Mucosa of rectum (tissue), 2 donors: ENCODE results near the gene NKD1.
A peak's percentile ranks its signal among the peaks of the same experiment; 100 is the strongest.

Source experiments
- H3K27ac ChIP-seq, 2 donors: one replicate each; pipeline ENCODE4 v1.7.0; 2013; ENCODE audit warnings: inconsistent platforms in 2 of 2, low read depth in 2 of 2, low read length in 2 of 2
- H3K27me3 ChIP-seq, 2 donors: one replicate each; pipeline ENCODE4 v1.7.0; 2013; ENCODE audit warnings: low read length in 2 of 2; ENCODE audit not compliant: control insufficient read depth in 2 of 2, insufficient read depth in 2 of 2
- H3K36me3 ChIP-seq, 2 donors: one replicate each; pipeline ENCODE4 v1.7.0; 2013; ENCODE audit warnings: low read length in 2 of 2; ENCODE audit not compliant: control insufficient read depth in 2 of 2, insufficient read depth in 2 of 2
- H3K4me1 ChIP-seq, 2 donors: one replicate each; pipeline ENCODE4 v1.7.0; 2013; ENCODE audit warnings: low read length in 2 of 2, mild to moderate bottlenecking in 1 of 2; ENCODE audit not compliant: control insufficient read depth in 2 of 2, insufficient read depth in 2 of 2
- H3K4me3 ChIP-seq, 2 donors: one replicate each; pipeline ENCODE4 v1.7.0; 2013; ENCODE audit warnings: low read length in 2 of 2
- H3K9ac ChIP-seq, 2 donors: one replicate each; pipeline ENCODE4 v1.7.0; 2013; ENCODE audit warnings: low read length in 2 of 2, low read depth in 1 of 2, mild to moderate bottlenecking in 1 of 2
- H3K9me3 ChIP-seq, 2 donors: one replicate each; pipeline ENCODE4 v1.7.0; 2013; ENCODE audit warnings: low read length in 2 of 2; ENCODE audit not compliant: control insufficient read depth in 2 of 2
- donor health status: healthy.
- donor health status: Normal muscosa, but diverticular disease.

Gene NKD1

DNA sequence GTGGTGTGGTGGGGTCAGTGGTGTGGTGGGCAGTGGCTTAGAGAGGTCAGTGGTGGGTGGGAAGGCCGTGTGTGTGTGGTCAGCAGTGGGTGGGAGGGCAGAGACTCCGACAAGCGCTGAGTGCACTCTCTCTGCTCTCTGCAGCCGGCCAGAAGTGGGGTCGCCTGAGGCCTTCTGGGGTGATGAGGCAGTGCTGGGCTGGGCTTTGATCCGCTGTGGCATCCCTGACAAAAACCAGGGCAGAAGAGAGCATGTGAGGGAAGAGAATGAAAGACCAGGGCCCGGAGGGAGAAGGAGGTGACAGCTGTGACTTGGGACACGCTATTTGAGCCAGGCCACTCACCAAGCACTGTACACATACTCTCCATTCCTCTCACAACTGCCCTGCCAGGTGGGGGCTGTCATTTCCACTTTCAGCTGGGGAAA lies 50.8 kb downstream of the NKD1 start:
- peaks cover 4 to 8% of the 10 kb centered on the region in 2 donors for H3K4me1 ChIP-seq

GRCh38 chr16:50599494-50599893 lies 51.3 kb downstream of the NKD1 start:
- Histone ChIP-seq H3K27ac (peak overlapping the region in 1 of 2 donors; percentile 32), H3K9ac (no peak overlapping the region), H3K27me3 (no peaks in the 10 kb centered on the region), H3K4me1 (peaks cover 4 to 8% of the 10 kb centered on the region in 2 donors), H3K4me3 (no peak overlapping the region), H3K9me3 (no peaks in the 10 kb centered on the region), H3K36me3 (no peaks in the 10 kb centered on the region)

More for the DNA sequence above, 50.8 kb downstream of the NKD1 start:
- H3K9me3 ChIP-seq, result no peaks in the 10 kb centered on the region
- no peaks in the 10 kb centered on the region for H3K27me3 ChIP-seq
- no peak overlapping the region for H3K4me3 ChIP-seq
- H3K36me3 ChIP-seq, result no peaks in the 10 kb centered on the region
- H3K9ac ChIP-seq, result no peak overlapping the region
- H3K27ac ChIP-seq, result peak overlapping the region in 1 of 2 donors; percentile 32

DNA sequence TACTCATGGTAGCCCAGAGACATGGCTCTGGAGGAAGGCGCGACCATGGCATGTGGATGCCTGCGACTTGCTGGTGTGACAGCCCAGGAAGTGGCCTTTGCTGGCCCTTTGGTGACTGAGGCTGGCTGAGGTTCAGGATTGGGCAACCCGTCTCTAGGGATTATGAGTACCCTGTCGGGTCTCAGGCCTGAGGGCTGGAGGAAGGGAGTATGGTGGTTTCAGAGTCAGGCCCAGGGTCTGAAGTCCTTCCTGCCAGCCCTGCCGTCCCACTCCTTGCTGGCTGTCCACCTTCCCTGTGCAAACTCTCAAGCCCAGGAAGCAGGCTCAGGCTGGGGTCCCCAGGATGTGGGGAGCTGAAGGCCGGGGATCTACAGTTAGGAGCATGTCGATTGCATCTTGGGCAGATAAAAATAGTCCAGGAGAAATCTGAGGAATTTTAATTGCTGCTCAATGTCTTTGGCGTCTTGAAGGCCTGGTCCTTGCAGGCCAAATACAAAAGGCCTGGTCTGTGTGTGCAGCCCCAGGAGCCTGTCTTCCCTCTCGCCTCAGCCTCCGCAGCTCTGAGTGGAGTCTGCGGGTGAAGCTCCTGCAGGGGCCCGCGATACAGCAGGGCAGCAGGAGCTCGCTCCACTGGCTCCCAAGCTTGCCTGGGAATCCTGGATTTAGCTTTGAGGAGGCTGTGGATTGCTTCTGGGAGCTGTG lies 52.5 kb downstream of the NKD1 start:
- Histone ChIP-seq H3K9ac (no peak overlapping the region), H3K27ac (peak overlapping the region in 1 of 2 donors; percentile 9), H3K4me3 (no peak overlapping the region), H3K27me3 (no peaks in the 10 kb centered on the region), H3K9me3 (no peaks in the 10 kb centered on the region), H3K36me3 (no peaks in the 10 kb centered on the region), H3K4me1 (peaks cover 4 to 8% of the 10 kb centered on the region in 2 donors)

GRCh38 chr16:50601341-50601740 lies 53.1 kb downstream of the NKD1 start:
- H3K9ac ChIP-seq, result no peak overlapping the region
- no peak overlapping the region for H3K4me3 ChIP-seq
- peak overlapping the region; percentile 5 to 35 for H3K27ac ChIP-seq
- H3K27me3 ChIP-seq, result no peaks in the 10 kb centered on the region
- no peaks in the 10 kb centered on the region for H3K36me3 ChIP-seq
- H3K4me1 ChIP-seq, result peaks cover 4 to 8% of the 10 kb centered on the region in 2 donors
- no peaks in the 10 kb centered on the region for H3K9me3 ChIP-seq

DNA sequence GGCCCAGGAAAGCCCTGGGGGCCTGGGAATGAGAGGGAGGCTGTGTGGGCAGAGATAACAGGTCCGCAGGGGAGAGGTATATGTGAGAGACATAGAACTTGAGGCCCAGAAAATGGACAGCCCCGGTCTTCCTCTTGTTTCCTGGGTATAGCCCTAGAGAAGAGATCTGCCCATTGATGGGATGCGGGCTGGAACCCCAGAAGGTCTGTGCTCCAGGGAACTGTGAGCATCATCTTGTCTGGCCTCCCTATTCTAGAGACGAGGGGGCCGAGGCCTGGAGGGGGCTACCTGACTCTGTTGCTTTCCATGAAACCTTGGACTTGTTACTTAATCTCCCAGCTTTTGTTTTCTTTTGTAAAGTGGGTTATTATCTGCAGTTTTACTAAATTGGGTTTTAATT lies 53.9 kb downstream of the NKD1 start:
- no peaks in the 10 kb centered on the region for H3K27me3 ChIP-seq
- H3K36me3 ChIP-seq, result no peaks in the 10 kb centered on the region
- H3K4me3 ChIP-seq, result no peak overlapping the region
- H3K4me1 ChIP-seq, result peaks cover 4 to 8% of the 10 kb centered on the region in 2 donors
- no peaks in the 10 kb centered on the region for H3K9me3 ChIP-seq
- H3K9ac ChIP-seq, result peak overlapping the region in 1 of 2 donors; percentile 1
- H3K27ac ChIP-seq, result peak overlapping the region; percentile 5 to 22

DNA sequence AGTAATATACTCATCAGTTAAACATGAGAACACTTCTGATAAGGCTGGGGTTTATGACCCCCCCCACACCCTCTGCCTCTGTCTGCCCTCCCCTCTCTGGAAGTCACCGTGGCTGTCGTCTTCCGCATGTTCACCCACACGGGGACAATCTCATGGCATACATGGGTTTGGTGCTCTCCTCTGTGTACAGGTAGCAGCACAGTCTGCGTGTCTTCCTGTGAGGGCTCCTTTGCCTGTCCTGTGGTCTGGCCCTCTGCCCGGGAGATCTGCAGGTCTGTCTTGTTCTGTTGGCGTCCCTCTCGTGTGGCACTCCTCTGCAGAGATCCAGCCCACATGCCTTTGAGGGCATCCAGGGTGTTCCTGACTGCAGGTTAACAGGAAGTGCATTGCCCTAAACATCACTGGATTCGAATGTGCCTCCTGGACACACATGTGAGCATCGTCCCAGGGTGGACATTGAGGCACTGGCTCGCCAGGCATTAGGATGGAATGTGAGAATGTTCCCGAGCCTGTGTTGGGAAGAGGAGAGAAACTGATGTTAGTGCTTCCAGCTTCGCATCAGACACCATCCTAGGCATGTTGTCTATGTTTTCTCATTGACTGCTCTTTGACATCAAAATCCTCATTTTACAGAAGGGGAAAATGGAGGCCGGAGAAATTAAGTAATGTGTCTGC lies 54.5 kb downstream of the NKD1 start:
- Histone ChIP-seq H3K4me3 (no peak overlapping the region), H3K27ac (peak overlapping the region; percentile 56 to 69), H3K9ac (no peak overlapping the region), H3K9me3 (no peaks in the 10 kb centered on the region), H3K36me3 (no peaks in the 10 kb centered on the region), H3K4me1 (peaks cover 4 to 8% of the 10 kb centered on the region in 2 donors), H3K27me3 (no peaks in the 10 kb centered on the region)

GRCh38 chr16:50603206-50604064 lies 55.2 kb downstream of the NKD1 start:
- Histone ChIP-seq H3K27me3 (no peaks in the 10 kb centered on the region), H3K9me3 (no peaks in the 10 kb centered on the region), H3K4me1 (peaks cover 4 to 8% of the 10 kb centered on the region in 2 donors), H3K36me3 (no peaks in the 10 kb centered on the region), H3K9ac (no peak overlapping the region), H3K4me3 (no peak overlapping the region), H3K27ac (peak overlapping the region; percentile 32 to 69)

DNA sequence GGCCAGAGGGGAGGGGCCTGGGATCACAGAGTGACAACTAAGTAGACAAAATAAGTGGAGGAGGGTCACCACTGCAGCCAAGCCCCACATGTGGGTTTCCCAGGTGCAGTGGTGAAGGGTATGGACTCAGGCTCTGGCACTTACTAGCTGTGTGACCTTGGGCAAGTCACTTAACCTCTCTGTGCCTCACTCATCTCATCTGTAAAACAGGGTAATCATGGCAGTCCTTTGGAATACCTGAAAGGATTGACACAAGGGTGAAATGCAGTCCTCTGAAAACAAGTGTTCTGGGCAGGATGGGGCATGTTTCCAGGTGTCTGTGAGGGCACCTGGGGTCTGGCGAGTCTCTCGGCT lies 55.8 kb downstream of the NKD1 start:
- H3K27me3 ChIP-seq, result no peaks in the 10 kb centered on the region
- peaks cover 4 to 8% of the 10 kb centered on the region in 2 donors for H3K4me1 ChIP-seq
- no peaks in the 10 kb centered on the region for H3K9me3 ChIP-seq
- H3K27ac ChIP-seq, result peak overlapping the region; percentile 32 to 69
- H3K9ac ChIP-seq, result no peak overlapping the region
- H3K4me3 ChIP-seq, result no peak overlapping the region
- no peaks in the 10 kb centered on the region for H3K36me3 ChIP-seq

DNA sequence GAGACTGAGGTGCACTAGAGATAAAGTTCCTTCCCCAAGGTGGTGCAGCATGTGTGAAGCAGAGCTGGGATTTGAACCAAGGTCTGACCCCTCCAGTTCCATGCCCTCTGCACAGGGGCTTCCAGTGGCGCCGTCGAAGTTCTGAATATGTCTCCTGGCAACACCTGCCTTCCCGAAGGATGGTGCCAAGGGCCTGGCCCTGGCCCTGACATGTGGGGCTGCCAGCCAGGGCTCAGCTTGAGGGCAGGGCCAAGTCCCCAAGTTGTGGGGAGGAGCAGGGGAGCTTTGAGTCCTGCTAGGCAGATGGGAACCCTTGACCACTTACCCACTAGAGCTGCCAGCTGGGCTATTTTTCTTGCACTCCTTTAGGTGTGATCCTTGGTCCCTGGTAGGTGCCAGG lies 56.4 kb downstream of the NKD1 start:
- Histone ChIP-seq H3K9me3 (no peaks in the 10 kb centered on the region), H3K9ac (no peak overlapping the region), H3K4me1 (peaks cover 4 to 8% of the 10 kb centered on the region in 2 donors), H3K4me3 (no peak overlapping the region), H3K27me3 (no peaks in the 10 kb centered on the region), H3K36me3 (no peaks in the 10 kb centered on the region), H3K27ac (peak overlapping the region in 1 of 2 donors; percentile 69)
